OCI-LY3 (cell line): ENCODE measurements around the gene BLOC1S6.
A peak's percentile ranks its signal among the peaks of the same experiment; 100 is the strongest.

ENCODE experiments used
- H2AFZ ChIP-seq: fragments of 200-600, 300-600 bp; shearing (Covaris generic); 2 replicates; pipeline ENCODE4 v1.6.0; 2014; ENCODE audit warnings: antibody characterized with exemption, low read depth, low read length
- H3K27ac ChIP-seq: fragments of 200-600, 300-600 bp; sonication (generic); 2 replicates; pipeline ENCODE4 v1.5.1; 2014; ENCODE audit warnings: mild to moderate bottlenecking, low read length, moderate library complexity, mixed read lengths
- H3K27me3 ChIP-seq: fragments of 200-600, 300-600 bp; sonication (generic); 2 replicates; pipeline ENCODE4 v1.6.1; 2014; ENCODE audit warnings: low read depth, low read length, mixed read lengths
- H3K36me3 ChIP-seq: fragments of 200-600, 300-600 bp; sonication (generic); replicated peaks from 2 replicates; pipeline ENCODE3; 2014; ENCODE audit warnings: low read depth, low read length, mixed read lengths
- H3K4me1 ChIP-seq: fragments of 300-600, 200-600 bp; sonication (generic); 2 replicates; pipeline ENCODE4 v1.6.1; 2014; ENCODE audit warnings: low read length, mixed read lengths
- H3K4me2 ChIP-seq: fragments of 200-600, 300-600 bp; sonication (generic); 2 replicates; pipeline ENCODE4 v1.6.1; 2014; ENCODE audit warnings: low read length, mixed read lengths
- H3K4me3 ChIP-seq: fragments of 300-600, 200-600 bp; sonication (generic); 2 replicates; pipeline ENCODE4 v1.5.1; 2014; ENCODE audit warnings: antibody characterized with exemption, mild to moderate bottlenecking, low read length, moderate library complexity
- H3K79me2 ChIP-seq: fragments of 300-600, 200-600 bp; shearing (Covaris generic); 2 replicates; pipeline ENCODE4 v1.6.1; 2014; ENCODE audit warnings: mild to moderate bottlenecking, low read length, mixed read lengths
- H3K9ac ChIP-seq: fragments of 300-600, 200-600 bp; shearing (Covaris generic); 2 replicates; pipeline ENCODE4 v1.6.0; 2014; ENCODE audit warnings: mild to moderate bottlenecking, low read length, moderate library complexity
- H3K9me3 ChIP-seq: fragments of 200-600, 300-600 bp; shearing (Covaris generic); 2 replicates; pipeline ENCODE4 v1.6.1; 2014; ENCODE audit warnings: low read length, mixed read lengths; ENCODE audit not compliant: insufficient read depth
- H4K20me1 ChIP-seq: fragments of 200-600, 300-600 bp; sonication (generic); 2 replicates; pipeline ENCODE4 v1.6.1; 2016; ENCODE audit warnings: low read length, mixed read lengths; ENCODE audit not compliant: insufficient read depth
- EZH2phosphoT487 ChIP-seq: fragments of 200-600 bp; shearing (Covaris generic); IDR thresholded peaks from 2 replicates; pipeline ENCODE4 v1.6.1; 2018; ENCODE audit warnings: antibody characterized with exemption, mixed run types, low read depth
- TF ChIP-seq, protein P1 (sequence below): fragments of 200-600, 300-600 bp; sonication (generic); IDR thresholded peaks from 2 replicates; pipeline ENCODE4 v1.5.1; 2014; ENCODE audit warnings: antibody characterized with exemption, low read length, low read depth

BLOC1S6 gene

DNA sequence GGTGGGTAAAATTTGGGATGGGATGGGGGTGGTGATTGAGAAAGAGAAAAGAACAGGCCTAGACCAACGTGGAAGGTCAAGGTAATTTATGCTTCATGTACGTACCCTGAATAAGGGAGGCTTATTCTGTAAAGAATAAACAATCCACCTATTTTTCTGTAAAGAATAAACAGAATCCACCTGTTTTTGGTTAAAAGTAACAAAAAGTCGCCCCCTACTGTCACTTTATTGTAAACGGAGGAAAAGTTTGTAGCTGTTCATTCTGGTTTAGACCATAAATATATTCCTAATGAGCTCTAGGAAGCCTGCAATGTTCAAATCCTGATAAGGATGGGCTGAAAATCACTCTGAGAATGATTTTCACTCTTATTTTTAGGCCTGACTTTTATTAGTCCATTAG is 24.1 kb downstream of the BLOC1S6 start:
- Histone ChIP-seq H4K20me1 (no peaks in the 10 kb centered on the region), H3K4me3 (no peak overlapping the region), H2AFZ (no peak overlapping the region), H3K27ac (no peak overlapping the region), H3K27me3 (no peaks in the 10 kb centered on the region), H3K4me1 (peaks cover 9% of the 10 kb centered on the region), H3K79me2 (no peaks in the 10 kb centered on the region), H3K4me2 (no peak overlapping the region), H3K36me3 (peaks cover 5% of the 10 kb centered on the region), H3K9ac (no peak overlapping the region), H3K9me3 (no peaks in the 10 kb centered on the region)
- TF ChIP-seq EZH2phosphoT487: no peak
- TF ChIP-seq, protein P1, sequence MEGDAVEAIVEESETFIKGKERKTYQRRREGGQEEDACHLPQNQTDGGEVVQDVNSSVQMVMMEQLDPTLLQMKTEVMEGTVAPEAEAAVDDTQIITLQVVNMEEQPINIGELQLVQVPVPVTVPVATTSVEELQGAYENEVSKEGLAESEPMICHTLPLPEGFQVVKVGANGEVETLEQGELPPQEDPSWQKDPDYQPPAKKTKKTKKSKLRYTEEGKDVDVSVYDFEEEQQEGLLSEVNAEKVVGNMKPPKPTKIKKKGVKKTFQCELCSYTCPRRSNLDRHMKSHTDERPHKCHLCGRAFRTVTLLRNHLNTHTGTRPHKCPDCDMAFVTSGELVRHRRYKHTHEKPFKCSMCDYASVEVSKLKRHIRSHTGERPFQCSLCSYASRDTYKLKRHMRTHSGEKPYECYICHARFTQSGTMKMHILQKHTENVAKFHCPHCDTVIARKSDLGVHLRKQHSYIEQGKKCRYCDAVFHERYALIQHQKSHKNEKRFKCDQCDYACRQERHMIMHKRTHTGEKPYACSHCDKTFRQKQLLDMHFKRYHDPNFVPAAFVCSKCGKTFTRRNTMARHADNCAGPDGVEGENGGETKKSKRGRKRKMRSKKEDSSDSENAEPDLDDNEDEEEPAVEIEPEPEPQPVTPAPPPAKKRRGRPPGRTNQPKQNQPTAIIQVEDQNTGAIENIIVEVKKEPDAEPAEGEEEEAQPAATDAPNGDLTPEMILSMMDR: peak; percentile 71

DNA sequence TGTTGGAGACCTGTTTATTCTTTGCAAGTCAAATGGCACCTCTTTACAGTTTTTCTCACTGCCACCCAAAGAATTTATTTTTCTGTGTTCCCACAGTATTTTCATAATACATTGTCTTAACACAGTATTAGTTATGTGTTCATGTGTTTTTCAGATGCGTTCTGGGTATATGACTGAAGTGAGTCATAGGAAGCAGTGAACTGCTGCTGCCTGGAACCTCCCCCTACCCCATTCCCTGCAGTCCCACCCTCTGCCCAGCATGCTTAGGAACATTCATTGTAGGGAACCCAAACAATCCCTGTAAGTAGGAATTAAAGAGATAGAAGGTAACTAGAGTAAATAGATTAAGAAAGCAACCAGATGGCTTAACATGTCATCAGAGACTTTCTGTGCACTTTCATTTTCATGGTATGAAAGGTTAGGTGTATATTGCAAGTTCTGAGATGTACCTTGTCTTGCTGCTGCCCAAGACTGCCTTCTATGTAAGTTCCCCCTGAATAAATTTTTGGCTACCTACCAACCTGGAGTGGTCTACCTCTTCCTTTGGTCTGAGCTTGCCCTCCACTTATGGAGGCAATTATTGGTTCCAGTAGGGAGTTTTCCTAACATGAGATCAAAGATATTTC is 25.7 kb downstream of the BLOC1S6 start:
- Histone ChIP-seq H3K4me3 (no peak overlapping the region), H3K9me3 (no peaks in the 10 kb centered on the region), H3K4me1 (no peaks in the 10 kb centered on the region), H2AFZ (no peak overlapping the region), H3K79me2 (no peaks in the 10 kb centered on the region), H3K27ac (no peak overlapping the region), H3K36me3 (no peaks in the 10 kb centered on the region), H4K20me1 (no peaks in the 10 kb centered on the region), H3K27me3 (no peaks in the 10 kb centered on the region), H3K9ac (no peak overlapping the region), H3K4me2 (no peak overlapping the region)
- no peak for TF ChIP-seq EZH2phosphoT487
- TF ChIP-seq, protein P1: no peak

DNA sequence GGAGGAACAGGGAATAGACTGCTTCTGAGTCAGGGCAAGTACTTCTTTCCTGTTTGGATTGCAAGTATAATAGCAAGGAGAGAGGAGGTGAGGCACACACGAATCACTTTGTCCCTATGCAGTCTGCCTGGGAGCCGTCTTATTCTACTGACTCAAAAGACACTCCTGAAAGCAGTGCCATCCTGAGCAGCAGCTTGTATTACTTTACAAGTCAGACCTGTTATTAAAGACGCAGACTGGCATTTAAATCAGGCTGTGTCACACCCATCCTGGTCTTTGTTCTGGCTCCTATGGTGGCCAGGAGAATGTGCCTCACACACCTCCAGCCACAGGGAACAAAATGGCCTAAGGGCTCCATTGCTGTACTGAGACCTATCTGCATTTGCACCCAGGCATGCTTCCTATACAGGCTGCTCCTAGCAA is 29.7 kb downstream of the BLOC1S6 start:
- Histone ChIP-seq H3K4me2 (no peak overlapping the region), H3K9me3 (no peaks in the 10 kb centered on the region), H3K79me2 (no peaks in the 10 kb centered on the region), H3K4me1 (no peaks in the 10 kb centered on the region), H3K36me3 (no peaks in the 10 kb centered on the region), H3K27me3 (no peaks in the 10 kb centered on the region), H3K4me3 (no peak overlapping the region), H3K27ac (no peak overlapping the region), H4K20me1 (no peaks in the 10 kb centered on the region), H2AFZ (no peak overlapping the region), H3K9ac (no peak overlapping the region)
- TF ChIP-seq, protein P1: no peak
- no peak for TF ChIP-seq EZH2phosphoT487

DNA sequence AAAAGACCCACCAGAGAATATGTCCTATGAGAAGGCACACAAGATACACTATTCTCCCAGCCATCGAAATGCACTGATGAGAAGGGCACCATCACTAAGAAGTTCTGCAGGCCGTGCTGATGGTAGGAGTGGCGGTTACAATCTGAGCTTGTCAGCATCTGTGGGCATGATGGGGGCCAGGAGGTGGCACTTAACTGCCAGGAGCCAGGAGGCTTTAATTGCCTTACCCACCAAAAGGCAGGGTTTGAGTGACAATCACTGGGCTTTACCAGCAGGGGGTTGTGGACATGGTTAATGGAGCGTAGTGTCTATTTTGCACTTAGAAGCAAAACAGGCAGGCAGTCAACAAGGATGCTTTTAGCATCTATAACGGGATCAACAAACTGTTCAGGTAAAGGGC is 31.6 kb downstream of the BLOC1S6 start:
- no peak for TF ChIP-seq EZH2phosphoT487
- TF ChIP-seq, protein P1: no peak
- Histone ChIP-seq H3K4me2 (no peak overlapping the region), H3K4me1 (no peaks in the 10 kb centered on the region), H4K20me1 (no peaks in the 10 kb centered on the region), H3K4me3 (no peak overlapping the region), H3K79me2 (no peaks in the 10 kb centered on the region), H3K9ac (no peak overlapping the region), H3K9me3 (no peaks in the 10 kb centered on the region), H3K36me3 (no peaks in the 10 kb centered on the region), H3K27me3 (no peaks in the 10 kb centered on the region), H3K27ac (no peak overlapping the region), H2AFZ (no peak overlapping the region)
